Fibroblast of lung (primary cell): ENCODE data around the gene LSAMP. TPM values are rescaled to one million over a fixed set of nuclear protein-coding genes. Genes with fewer than 3 reads are reported as not detected.

Source experiments
- DNase-seq, 2 donors: peaks; one replicate each; pipeline versions ENCODE4 v3.0.0 to v3.0.0-alpha.2; 2010; ENCODE audit warnings: low read depth in 2 of 2
- H2AFZ ChIP-seq: 2 replicates; pipeline ENCODE4 v1.5.1; 2012; ENCODE audit warnings: low read length, control low read depth, inconsistent platforms
- H3K27ac ChIP-seq: 2 replicates; pipeline ENCODE4 v1.5.1; 2011; ENCODE audit warnings: low read length, control low read depth; ENCODE audit not compliant: insufficient read depth
- H3K27me3 ChIP-seq: 2 replicates; pipeline ENCODE4 v1.5.1; 2011; ENCODE audit warnings: mild to moderate bottlenecking, low read length; ENCODE audit not compliant: control insufficient read depth, insufficient read depth
- H3K36me3 ChIP-seq: 2 replicates; pipeline ENCODE4 v1.5.1; 2011; ENCODE audit warnings: low read length; ENCODE audit not compliant: control insufficient read depth, insufficient read depth
- H3K4me1 ChIP-seq: 2 replicates; pipeline ENCODE4 v1.5.1; 2011; ENCODE audit warnings: low read length; ENCODE audit not compliant: control insufficient read depth, insufficient read depth; ENCODE audit errors: extremely low read depth
- H3K4me2 ChIP-seq: 2 replicates; pipeline ENCODE4 v1.5.1; 2011; ENCODE audit warnings: low read length, control low read depth; ENCODE audit not compliant: insufficient read depth; ENCODE audit errors: extremely low read depth
- H3K4me3 ChIP-seq, 4 experiments: fragments of 200-600 bp in 1 of 4; sonication (generic) in 1 of 4; replicated peaks in 1 of 4; 2 replicates each; pipeline ENCODE4 v1.5.1; 2011 to 2016; ENCODE audit warnings: low read length in 4 of 4, low read depth in 3 of 4, mild to moderate bottlenecking in 3 of 4, control low read depth in 2 of 4, inconsistent platforms in 1 of 4, mixed read lengths in 1 of 4; ENCODE audit not compliant: insufficient read depth in 1 of 4; ENCODE audit errors: control extremely low read depth in 1 of 4
- H3K79me2 ChIP-seq: 2 replicates; pipeline ENCODE4 v1.5.1; 2012; ENCODE audit warnings: mild to moderate bottlenecking, low read length, inconsistent platforms; ENCODE audit not compliant: control insufficient read depth, insufficient read depth
- H3K9ac ChIP-seq: 2 replicates; pipeline ENCODE4 v1.5.1; 2011; ENCODE audit warnings: mild to moderate bottlenecking, low read length, control low read depth; ENCODE audit not compliant: insufficient read depth
- H3K9me3 ChIP-seq: 2 replicates; pipeline ENCODE4 v1.5.1; 2012; ENCODE audit warnings: low read depth, low read length; ENCODE audit not compliant: control insufficient read depth, insufficient read depth
- H4K20me1 ChIP-seq: 2 replicates; pipeline ENCODE4 v1.5.1; 2011; ENCODE audit warnings: low read length; ENCODE audit not compliant: control insufficient read depth, insufficient read depth; ENCODE audit errors: extremely low read depth
- EZH2 ChIP-seq: IDR thresholded peaks from 2 replicates; pipeline ENCODE4 v1.5.1; 2012; ENCODE audit warnings: low read length, control low read depth, mild to moderate bottlenecking; ENCODE audit errors: missing control alignments
- polyA plus RNA-seq, 2 donors: library from polyadenylated mRNA; depleted of rRNA in 1 of 2; stranded (reverse) in 1 of 2; unstranded in 1 of 2; fragments of >200 nt; gene quantifications; 2 replicates each; pipeline ENCODE4 v1.2.1, GENCODE V29; 2011 to 2012; ENCODE audit warnings: missing spikeins in 1 of 2
- total RNA-seq: library from RNA; depleted of rRNA; stranded (reverse); fragments of >200 nt; gene quantifications from 2 replicates; pipeline ENCODE4 v1.2.1, GENCODE V29; 2014
- TF ChIP-seq, protein P1 (sequence below), 2 donors: IDR thresholded peaks in 1 of 2; conservative IDR thresholded peaks in 1 of 2; 1 replicate in 1 of 2; 2 replicates in 1 of 2; pipeline ENCODE4 v1.5.1; 2011 to 2012; ENCODE audit warnings: low read length in 2 of 2, control low read depth in 1 of 2, inconsistent platforms in 1 of 2, low read depth in 1 of 2, mild to moderate bottlenecking in 1 of 2

The LSAMP gene
- total and polyA plus RNA-seq, 2 donors (not counting 1 experiment from before 2014, with no cell fraction given): 4.8 to 5.9 TPM

DNA sequence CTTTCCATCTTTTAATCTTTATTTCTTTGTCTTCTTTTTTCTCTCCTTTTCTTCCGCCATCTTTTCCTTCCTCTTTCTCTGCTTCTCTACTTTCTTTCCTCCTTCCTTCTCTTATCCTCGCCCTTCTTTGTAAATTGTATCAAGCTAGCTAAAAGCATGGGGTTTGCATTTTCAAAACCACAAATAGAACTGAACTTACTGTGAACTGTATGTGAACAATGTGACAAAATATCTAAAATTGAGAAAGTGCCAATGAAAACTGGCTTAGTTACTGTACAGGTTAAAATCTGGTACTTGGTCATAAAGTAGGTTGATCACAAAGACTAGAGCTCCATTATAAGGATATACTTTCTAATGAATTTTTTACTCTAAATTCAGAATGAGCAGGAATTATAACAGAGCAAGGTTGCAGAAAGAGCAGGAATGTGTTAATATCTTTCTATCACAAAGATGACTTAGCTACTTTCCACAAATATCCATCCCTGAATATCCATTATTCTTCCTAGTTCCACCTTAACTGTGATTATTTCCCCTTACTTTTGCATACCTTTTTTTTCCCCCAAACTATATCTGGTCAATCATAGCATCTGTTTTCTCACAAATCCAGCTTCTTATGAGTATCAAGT lies 122.4 kb downstream of the LSAMP start:
- Histone ChIP-seq H3K4me1 (no peaks in the 10 kb centered on the region), H3K9ac (no peak overlapping the region), H4K20me1 (no peaks in the 10 kb centered on the region), H3K9me3 (no peaks in the 10 kb centered on the region), H3K4me3 (no peak overlapping the region), H3K27ac (no peak overlapping the region), H2AFZ (no peak overlapping the region), H3K79me2 (no peaks in the 10 kb centered on the region), H3K36me3 (no peaks in the 10 kb centered on the region), H3K4me2 (no peak overlapping the region), H3K27me3 (no peaks in the 10 kb centered on the region)
- TF ChIP-seq, protein P1, sequence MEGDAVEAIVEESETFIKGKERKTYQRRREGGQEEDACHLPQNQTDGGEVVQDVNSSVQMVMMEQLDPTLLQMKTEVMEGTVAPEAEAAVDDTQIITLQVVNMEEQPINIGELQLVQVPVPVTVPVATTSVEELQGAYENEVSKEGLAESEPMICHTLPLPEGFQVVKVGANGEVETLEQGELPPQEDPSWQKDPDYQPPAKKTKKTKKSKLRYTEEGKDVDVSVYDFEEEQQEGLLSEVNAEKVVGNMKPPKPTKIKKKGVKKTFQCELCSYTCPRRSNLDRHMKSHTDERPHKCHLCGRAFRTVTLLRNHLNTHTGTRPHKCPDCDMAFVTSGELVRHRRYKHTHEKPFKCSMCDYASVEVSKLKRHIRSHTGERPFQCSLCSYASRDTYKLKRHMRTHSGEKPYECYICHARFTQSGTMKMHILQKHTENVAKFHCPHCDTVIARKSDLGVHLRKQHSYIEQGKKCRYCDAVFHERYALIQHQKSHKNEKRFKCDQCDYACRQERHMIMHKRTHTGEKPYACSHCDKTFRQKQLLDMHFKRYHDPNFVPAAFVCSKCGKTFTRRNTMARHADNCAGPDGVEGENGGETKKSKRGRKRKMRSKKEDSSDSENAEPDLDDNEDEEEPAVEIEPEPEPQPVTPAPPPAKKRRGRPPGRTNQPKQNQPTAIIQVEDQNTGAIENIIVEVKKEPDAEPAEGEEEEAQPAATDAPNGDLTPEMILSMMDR (conservative IDR thresholded peaks at IDR 0.05 in 1 of 2, IDR thresholded peaks at IDR 0.05 in 1 of 2; ENCODE audit: low read depth in 1 of 2, low read length in 2 of 2): no peak
- no peak for TF ChIP-seq EZH2
- peak in 1 of 2 donors; percentile 58 for DNase-seq

DNA sequence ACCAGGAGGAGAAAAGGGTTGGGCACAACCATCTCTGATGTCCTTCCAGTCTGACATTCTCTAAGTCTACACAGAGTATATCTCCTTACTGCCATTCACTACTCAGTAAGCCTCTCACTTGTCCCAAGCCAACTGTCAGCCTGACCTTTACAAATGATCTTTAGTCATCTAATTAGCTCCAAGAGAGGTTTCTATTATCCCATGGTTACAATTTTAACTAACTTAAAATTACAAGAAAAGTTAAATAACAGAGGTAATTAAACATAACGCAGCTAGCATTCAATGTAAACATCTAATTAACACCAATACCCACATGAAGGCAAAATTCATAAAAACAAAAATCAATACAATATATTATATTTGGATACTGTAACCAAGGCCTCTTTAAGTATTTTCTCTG lies 126.9 kb downstream of the LSAMP start:
- H3K79me2 ChIP-seq: no peaks in the 10 kb centered on the region
- no peak overlapping the region for H3K4me2 ChIP-seq
- no peaks in the 10 kb centered on the region for H3K9me3 ChIP-seq
- H2AFZ ChIP-seq: no peak overlapping the region
- no peak overlapping the region for H3K27ac ChIP-seq
- TF ChIP-seq, protein P1 (conservative IDR thresholded peaks at IDR 0.05 in 1 of 2, IDR thresholded peaks at IDR 0.05 in 1 of 2; ENCODE audit: low read depth in 1 of 2, low read length in 2 of 2): no peak
- no peak for TF ChIP-seq EZH2
- no peaks in the 10 kb centered on the region for H4K20me1 ChIP-seq
- H3K36me3 ChIP-seq: no peaks in the 10 kb centered on the region
- DNase-seq: no peak
- no peak overlapping the region for H3K4me3 ChIP-seq
- no peaks in the 10 kb centered on the region for H3K27me3 ChIP-seq
- H3K9ac ChIP-seq: no peak overlapping the region
- H3K4me1 ChIP-seq: no peaks in the 10 kb centered on the region

DNA sequence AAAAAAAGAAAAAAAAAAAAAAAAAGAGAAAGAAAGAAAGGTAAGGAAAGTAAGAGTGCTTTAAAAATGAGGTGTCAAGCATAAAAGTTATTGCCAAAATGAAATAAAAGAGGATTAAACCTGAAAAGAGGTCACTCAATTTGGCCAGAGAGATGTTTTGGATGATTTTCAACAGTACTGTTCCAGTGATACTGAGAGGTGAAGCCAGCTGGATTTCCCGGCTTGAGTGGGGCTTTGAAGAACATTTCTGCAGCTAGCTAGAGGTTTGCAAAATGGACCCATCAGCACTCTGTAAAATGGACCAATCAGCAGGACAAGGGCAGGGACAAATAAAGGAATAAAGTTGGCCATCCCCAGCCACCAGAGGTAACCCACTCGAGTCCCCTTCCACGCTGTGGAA lies 128.5 kb downstream of the LSAMP start:
- no peaks in the 10 kb centered on the region for H3K27me3 ChIP-seq
- H3K36me3 ChIP-seq: no peaks in the 10 kb centered on the region
- no peaks in the 10 kb centered on the region for H3K4me1 ChIP-seq
- H3K9me3 ChIP-seq: no peaks in the 10 kb centered on the region
- H3K4me3 ChIP-seq: no peak overlapping the region
- no peak for DNase-seq
- H4K20me1 ChIP-seq: no peaks in the 10 kb centered on the region
- TF ChIP-seq EZH2: no peak
- TF ChIP-seq, protein P1 (conservative IDR thresholded peaks at IDR 0.05 in 1 of 2, IDR thresholded peaks at IDR 0.05 in 1 of 2; ENCODE audit: low read depth in 1 of 2, low read length in 2 of 2): no peak
- no peak overlapping the region for H2AFZ ChIP-seq
- no peak overlapping the region for H3K9ac ChIP-seq
- no peak overlapping the region for H3K27ac ChIP-seq
- no peak overlapping the region for H3K4me2 ChIP-seq
- no peaks in the 10 kb centered on the region for H3K79me2 ChIP-seq
